H1 (cell line): ENCODE results near the gene CAMK2N2. TPM values are rescaled to one million over a fixed set of nuclear protein-coding genes. Genes with fewer than 3 reads are reported as not detected.
A peak's percentile ranks its signal among the peaks of the same experiment; 100 is the strongest.

Source experiments
- CTCF ChIA-PET: fragments of 300-600 bp; sonication (Branson Sonifier 250); formaldehyde crosslinking; loops from one replicate; lab custom pipeline; 2021; ENCODE audit not compliant: partially characterized antibody; lab: Charles Lee
- POLR2A ChIA-PET: fragments of 300-600 bp; sonication (Branson Sonifier 250); formaldehyde crosslinking; loops from one replicate; lab custom pipeline; 2021; ENCODE audit warnings: inconsistent platforms; ENCODE audit not compliant: partially characterized antibody; lab: Charles Lee
- DNase-seq, 2 experiments: peaks; one replicate each; pipeline versions ENCODE4 v3.0.0 to v3.0.0-alpha.2; 2010 to 2022; ENCODE audit warnings: low spot score in 2 of 2, low read depth in 1 of 2, mixed read lengths in 1 of 2
- FAIRE-seq: peaks from 2 replicates; lab custom pipeline; 2011; peaks lifted over from hg19 to GRCh38; lab: Jason Lieb, UNC
- H2AFZ ChIP-seq: 2 replicates; pipeline ENCODE4 v1.8.1; 2012; ENCODE audit warnings: low read length, inconsistent platforms
- H2AK5ac ChIP-seq: 2 replicates; pipeline ENCODE4 v1.6.1; 2013; ENCODE audit warnings: low read depth, low read length
- H2BK120ac ChIP-seq: replicated peaks from 2 replicates; pipeline ENCODE3; 2013; ENCODE audit warnings: low read depth, low read length, inconsistent platforms
- H2BK12ac ChIP-seq: 2 replicates; pipeline ENCODE4 v1.6.1; 2013; ENCODE audit warnings: low read depth, low read length
- H2BK15ac ChIP-seq: 2 replicates; pipeline ENCODE4 v1.6.1; 2013; ENCODE audit warnings: low read length
- H2BK20ac ChIP-seq: 2 replicates; pipeline ENCODE4 v1.6.1; 2013; ENCODE audit warnings: low read length
- H2BK5ac ChIP-seq: 2 replicates; pipeline ENCODE4 v1.6.1; 2013; ENCODE audit warnings: low read depth, low read length
- H3K14ac ChIP-seq: 2 replicates; pipeline ENCODE4 v1.6.1; 2013; ENCODE audit warnings: inconsistent platforms; ENCODE audit not compliant: insufficient read length
- H3K18ac ChIP-seq: 2 replicates; pipeline ENCODE4 v1.6.1; 2013; ENCODE audit warnings: low read length; ENCODE audit errors: extremely low read depth
- H3K23ac ChIP-seq: 2 replicates; pipeline ENCODE4 v1.6.1; 2013; ENCODE audit warnings: inconsistent platforms; ENCODE audit not compliant: insufficient read length
- H3K23me2 ChIP-seq: 2 replicates; pipeline ENCODE4 v1.6.1; 2013; ENCODE audit warnings: low read depth, low read length
- H3K27ac ChIP-seq: 2 replicates; pipeline ENCODE4 v1.6.1; 2011; ENCODE audit warnings: low read depth, low read length, inconsistent platforms
- H3K27me3 ChIP-seq, 4 experiments: replicated peaks in 1 of 4; 1 replicate in 1 of 4; 2 replicates in 3 of 4; pipeline versions ENCODE4 v1.6.1 to v1.8.1; 2011 to 2013; ENCODE audit warnings: low read length in 3 of 4, mild to moderate bottlenecking in 3 of 4, inconsistent platforms in 2 of 4, mixed read lengths in 2 of 4, moderate library complexity in 1 of 4; ENCODE audit not compliant: control insufficient read depth in 3 of 4, insufficient read depth in 3 of 4; ENCODE audit errors: extremely low read depth in 1 of 4
- H3K36me3 ChIP-seq, 4 experiments: 2 replicates each; pipeline versions ENCODE4 v1.6.1 to v1.8.1; 2011 to 2013; ENCODE audit warnings: mild to moderate bottlenecking in 4 of 4, low read length in 3 of 4, moderate library complexity in 2 of 4, control low read depth in 1 of 4, inconsistent platforms in 1 of 4; ENCODE audit not compliant: insufficient read depth in 4 of 4, control insufficient read depth in 2 of 4
- H3K4ac ChIP-seq: replicated peaks from 2 replicates; pipeline ENCODE3; 2013; ENCODE audit warnings: low read length, low read depth, mixed read lengths, inconsistent platforms; ENCODE audit not compliant: insufficient read length
- H3K4me1 ChIP-seq, 4 experiments: replicated peaks in 1 of 4; 1 replicate in 1 of 4; 2 replicates in 3 of 4; pipeline versions ENCODE4 v1.6.1 to v1.8.1; 2011 to 2013; ENCODE audit warnings: low read length in 3 of 4, inconsistent platforms in 2 of 4, mixed read lengths in 1 of 4; ENCODE audit not compliant: insufficient read depth in 4 of 4, control insufficient read depth in 3 of 4
- H3K4me2 ChIP-seq, 2 experiments: 2 replicates each; pipeline versions ENCODE4 v1.6.1 to v1.8.1; 2011 to 2013; ENCODE audit warnings: low read depth in 2 of 2, low read length in 2 of 2, control low read depth in 1 of 2, inconsistent platforms in 1 of 2, mild to moderate bottlenecking in 1 of 2; ENCODE audit not compliant: insufficient read depth in 1 of 2
- H3K4me3 ChIP-seq, 4 experiments: fragments of 200-600, 300-600 bp in 1 of 4; sonication (generic), shearing (Covaris generic), sonication (Bioruptor Twin) in 1 of 4; 2 replicates each; pipeline versions ENCODE4 v1.5.1 to v1.8.1; 2011 to 2016; ENCODE audit warnings: low read length in 4 of 4, low read depth in 3 of 4, control low read depth in 2 of 4, inconsistent platforms in 2 of 4, mild to moderate bottlenecking in 2 of 4, mixed read lengths in 1 of 4, moderate library complexity in 1 of 4; ENCODE audit not compliant: insufficient read depth in 2 of 4; ENCODE audit errors: extremely low read depth in 1 of 4
- H3K56ac ChIP-seq: replicated peaks from 2 replicates; pipeline ENCODE3; 2013; ENCODE audit warnings: low read depth, mild to moderate bottlenecking, mixed read lengths, low read length, inconsistent platforms; ENCODE audit not compliant: insufficient read length
- H3K79me1 ChIP-seq: 2 replicates; pipeline ENCODE4 v1.6.1; 2013; ENCODE audit warnings: low read depth, low read length, control low read depth
- H3K79me2 ChIP-seq, 2 experiments: 2 replicates each; pipeline versions ENCODE4 v1.6.1 to v1.8.1; 2012 to 2013; ENCODE audit warnings: low read length in 2 of 2, mild to moderate bottlenecking in 2 of 2, inconsistent platforms in 1 of 2; ENCODE audit not compliant: insufficient read depth in 2 of 2, control insufficient read depth in 1 of 2
- H3K9ac ChIP-seq, 4 experiments: replicated peaks in 1 of 4; 1 replicate in 1 of 4; 2 replicates in 3 of 4; pipeline versions ENCODE4 v1.6.1 to v1.8.1; 2011 to 2013; ENCODE audit warnings: low read depth in 3 of 4, low read length in 3 of 4, control low read depth in 2 of 4, mild to moderate bottlenecking in 2 of 4, moderate library complexity in 2 of 4, inconsistent platforms in 1 of 4; ENCODE audit errors: extremely low read depth in 1 of 4
- H3K9me3 ChIP-seq, 2 experiments: 2 replicates each; pipeline versions ENCODE4 v1.6.1 to v1.8.1; 2012 to 2013; ENCODE audit warnings: mild to moderate bottlenecking in 2 of 2, moderate library complexity in 2 of 2, control low read depth in 1 of 2, inconsistent platforms in 1 of 2, low read depth in 1 of 2, low read length in 1 of 2, mixed read lengths in 1 of 2; ENCODE audit not compliant: insufficient read depth in 2 of 2
- H4K20me1 ChIP-seq, 2 experiments: replicated peaks in 1 of 2; 2 replicates each; pipeline versions ENCODE3 to v1.8.1; 2011 to 2013; ENCODE audit warnings: inconsistent platforms in 2 of 2, low read length in 2 of 2, mild to moderate bottlenecking in 1 of 2; ENCODE audit not compliant: insufficient read depth in 2 of 2, control insufficient read depth in 1 of 2
- H4K5ac ChIP-seq: 2 replicates; pipeline ENCODE4 v1.6.1; 2013; ENCODE audit warnings: low read length, low read depth, mixed read lengths, inconsistent platforms; ENCODE audit not compliant: insufficient read length
- H4K8ac ChIP-seq: 2 replicates; pipeline ENCODE4 v1.8.0; 2013; ENCODE audit warnings: mild to moderate bottlenecking, moderate library complexity, low read length, inconsistent platforms; ENCODE audit not compliant: insufficient read depth; ENCODE audit errors: extremely low read depth
- H4K91ac ChIP-seq: replicated peaks from 2 replicates; pipeline ENCODE3; 2013; ENCODE audit warnings: low read length, mixed read lengths, inconsistent platforms; ENCODE audit not compliant: insufficient read length
- HDAC6 ChIP-seq: IDR thresholded peaks from one replicate; pipeline ENCODE4 v1.7.1; 2012; ENCODE audit warnings: low read depth, mild to moderate bottlenecking, inconsistent platforms, low read length, moderate library complexity
- RAD21 ChIP-seq, 2 experiments: IDR thresholded peaks in 1 of 2; conservative IDR thresholded peaks in 1 of 2; 2 replicates each; pipeline ENCODE4 v1.6.1; 2011; ENCODE audit warnings: low read depth in 2 of 2, low read length in 2 of 2, improper control_type of control experiment in 1 of 2, inconsistent platforms in 1 of 2, mild to moderate bottlenecking in 1 of 2, moderate library complexity in 1 of 2
- WGBS, 2 experiments: shearing (Covaris generic) in 1 of 2; methylation state at CpG; one replicate each; pipeline versions ENCODE4 v1.1.6 to v1.1.7; 2013 to 2015; ENCODE audit warnings: low lambda C conversion rate in 2 of 2, mixed read lengths in 2 of 2, inconsistent platforms in 1 of 2, low coverage in 1 of 2, missing lambda C conversion rate in 1 of 2; ENCODE audit not compliant: insufficient replicate concordance in 2 of 2, insufficient coverage in 1 of 2, insufficient read length in 1 of 2; ENCODE audit errors: extremely low coverage in 1 of 2, missing lambda C conversion rate in 1 of 2; 5-methylcytosine and 5-hydroxymethylcytosine counted together
- polyA plus RNA-seq, 7 experiments: library from polyadenylated mRNA; depleted of rRNA in 3 of 7; stranded (reverse) in 5 of 7; unstranded in 2 of 7; fragments of >200 nt in 5 of 7; fragments of 200-250 nt in 2 of 7; gene quantifications; 1 replicate in 5 of 7; 2 replicates in 1 of 7; 4 replicates in 1 of 7; pipeline versions ENCODE4 v1.2.1 to v1.2.3, GENCODE V29; 2011 to 2013; ENCODE audit warnings: missing spikeins in 2 of 7, mixed read lengths in 2 of 7
- total RNA-seq: library from RNA; stranded (reverse); fragmentation: NEBNext Ultra II Directional; extraction: Animal tissue kit (Norgen Biotek cat#: 25700); gene quantifications from 2 replicates; pipeline ENCODE4 v1.2.1, GENCODE V29; 2021

The CAMK2N2 gene
- total and polyA plus RNA-seq, 2 of the 8 experiments (the other 6 are each of a cell fraction or from before 2014, with no cell fraction given), result 4.0 to 17.7 TPM

GRCh38 chr3:184242297-184242685 is 19.1 kb downstream of the CAMK2N2 start:
- Histone ChIP-seq H4K5ac (no peak overlapping the region), H3K4ac (no peak overlapping the region), H3K18ac (no peak overlapping the region), H3K56ac (no peak overlapping the region), H3K23me2 (no peaks in the 10 kb centered on the region; the same call in 1 of the 2 replicates), H3K9me3 (no peaks in the 10 kb centered on the region), H3K27ac (no peak overlapping the region), H3K79me2 (no peaks in the 10 kb centered on the region), H3K14ac (no peak overlapping the region), H3K27me3 (no peaks in the 10 kb centered on the region; a peak in 1 of 7 replicates), H2BK120ac (no peak overlapping the region), H4K8ac (no peak overlapping the region; the same call in 1 of the 2 replicates), H2AFZ (no peak overlapping the region), H3K79me1 (peaks cover 2% of the 10 kb centered on the region), H3K4me1 (peaks cover 0 to 5% (median 1%) of the 10 kb centered on the region in 4 experiments; a peak in 3 of 7 replicates), H2BK5ac (no peak overlapping the region)
- CTCF ChIA-PET, result interaction anchor here (0.5 to 8.9 kb wide), 10 partner anchors 14 to 343 kb away, joined by 3 to 183 read pairs (median 6); partner anchors contain the start of gene VWA5B2
- POLR2A ChIA-PET, result interaction anchor here (0.6 to 3.4 kb wide), 6 partner anchors 9 to 98 kb away, joined by 3 to 13 read pairs (median 4); partner anchors contain the start of genes CAMK2N2 and EEF1AKMT4
- no peak for DNase-seq
- WGBS, 2 experiments, result 91% methylated on average over 5 of the region's 5 CpGs; no CpG with 5 or more reads in 1 of the 2 experiments
- no peak for TF ChIP-seq RAD21 (IDR thresholded peaks at IDR 0.05 in 1 of 2, conservative IDR thresholded peaks at IDR 0.05 in 1 of 2; ENCODE audit: low read depth in 2 of 2, low read length in 2 of 2)
- no peak for TF ChIP-seq HDAC6
- TF ChIP-seq, all 59 proteins: peak for 0
- Histone ChIP-seq H4K20me1 (peaks cover 8 to 16% of the 10 kb centered on the region in 2 experiments), H3K4me3 (no peak overlapping the region), H2BK12ac (no peak overlapping the region), H3K23ac (no peak overlapping the region), H2BK15ac (no peak overlapping the region), H2BK20ac (no peak overlapping the region), H4K91ac (no peak overlapping the region), H3K36me3 (peaks cover 13 to 34% (median 23%) of the 10 kb centered on the region in 4 experiments; a peak in 7 of 8 replicates), H3K4me2 (peak overlapping the region; percentile 37 to 82; a peak in 2 of 4 replicates), H2AK5ac (no peak overlapping the region), H3K9ac (no peak overlapping the region)
- FAIRE-seq, result no peak
